Sciatic nerve (tissue), 2 donors: ENCODE results near the gene CFAP100. TPM values are rescaled to one million over a fixed set of nuclear protein-coding genes. Genes with fewer than 3 reads are reported as not detected.

Experiments
- ATAC-seq: fragments of 200-7000 bp; cut with Tn5 transposase; one replicate; pipeline ENCODE4 v1.9.1; 2020; ENCODE audit warnings: mild to moderate bottlenecking, moderate library complexity
- DNase-seq: peaks from one replicate; pipeline ENCODE4 v3.0.0-alpha.2; 2020; ENCODE audit warnings: low spot score
- intact Hi-C: fragments of 100-400 bp; cut with DNase I; formaldehyde crosslinking; loops from one replicate; pipeline ENCODE4 v1.14.2; 2022
- total RNA-seq: library from RNA; stranded (reverse); fragmentation: NEBNext Ultra II Directional; extraction: Animal tissue kit (Norgen Biotek cat#: 25700); gene quantifications from one replicate; pipeline ENCODE4 v1.2.1, GENCODE V29; 2021
- donor health status: DM: no; HTN: no; CAD: no.
- donor health status: DM: no; HTN: no; CAD: no.

Gene CFAP100
- total RNA-seq, 1 donor from 2014 or later, result 1.5 TPM

DNA sequence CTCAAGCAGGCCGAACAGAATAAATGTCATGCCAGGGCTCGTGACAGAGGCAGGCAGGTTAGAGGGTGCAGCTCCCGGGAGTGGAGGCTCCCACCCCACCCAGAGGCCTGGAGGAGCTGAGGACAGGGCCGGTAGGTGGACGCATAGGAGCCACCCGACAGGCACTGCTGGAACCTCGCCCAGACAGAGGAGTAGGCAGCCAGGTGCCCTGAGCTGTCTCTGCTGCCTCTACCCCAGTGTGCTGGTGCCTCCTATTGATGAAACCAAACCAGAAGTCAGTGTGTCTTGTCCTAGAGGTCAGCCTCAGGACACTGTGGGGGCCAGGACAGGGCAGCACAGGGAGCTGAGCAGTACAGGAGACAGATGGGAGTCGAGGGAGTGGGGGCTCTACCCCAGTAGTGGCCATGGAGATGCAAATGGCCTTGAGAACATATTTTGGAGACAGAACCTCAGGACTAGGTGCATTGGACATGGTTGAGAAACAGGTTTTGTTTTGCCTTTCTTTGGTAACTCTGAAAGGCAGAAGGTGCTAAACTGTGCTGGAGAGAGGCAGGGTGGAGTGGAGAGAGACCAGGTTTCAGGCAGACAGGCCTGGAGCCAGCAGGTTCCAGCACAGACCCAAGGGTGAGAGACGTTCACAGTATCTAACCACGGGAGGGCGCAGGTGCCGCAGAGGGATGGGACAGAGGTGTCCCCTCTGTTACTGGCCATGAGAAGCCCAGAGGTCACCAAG lies 22.1 kb upstream of the CFAP100 start:
- intact Hi-C loops, result no loop called here
- DNase-seq, result peak; percentile 56
- no peak for ATAC-seq

- intact Hi-C loops, result no loop called here
- ATAC-seq (no peak), DNase-seq (peak; percentile 23)
Observed at GRCh38 chr3:126373146-126373613, 21.5 kb upstream of the CFAP100 start.

DNA sequence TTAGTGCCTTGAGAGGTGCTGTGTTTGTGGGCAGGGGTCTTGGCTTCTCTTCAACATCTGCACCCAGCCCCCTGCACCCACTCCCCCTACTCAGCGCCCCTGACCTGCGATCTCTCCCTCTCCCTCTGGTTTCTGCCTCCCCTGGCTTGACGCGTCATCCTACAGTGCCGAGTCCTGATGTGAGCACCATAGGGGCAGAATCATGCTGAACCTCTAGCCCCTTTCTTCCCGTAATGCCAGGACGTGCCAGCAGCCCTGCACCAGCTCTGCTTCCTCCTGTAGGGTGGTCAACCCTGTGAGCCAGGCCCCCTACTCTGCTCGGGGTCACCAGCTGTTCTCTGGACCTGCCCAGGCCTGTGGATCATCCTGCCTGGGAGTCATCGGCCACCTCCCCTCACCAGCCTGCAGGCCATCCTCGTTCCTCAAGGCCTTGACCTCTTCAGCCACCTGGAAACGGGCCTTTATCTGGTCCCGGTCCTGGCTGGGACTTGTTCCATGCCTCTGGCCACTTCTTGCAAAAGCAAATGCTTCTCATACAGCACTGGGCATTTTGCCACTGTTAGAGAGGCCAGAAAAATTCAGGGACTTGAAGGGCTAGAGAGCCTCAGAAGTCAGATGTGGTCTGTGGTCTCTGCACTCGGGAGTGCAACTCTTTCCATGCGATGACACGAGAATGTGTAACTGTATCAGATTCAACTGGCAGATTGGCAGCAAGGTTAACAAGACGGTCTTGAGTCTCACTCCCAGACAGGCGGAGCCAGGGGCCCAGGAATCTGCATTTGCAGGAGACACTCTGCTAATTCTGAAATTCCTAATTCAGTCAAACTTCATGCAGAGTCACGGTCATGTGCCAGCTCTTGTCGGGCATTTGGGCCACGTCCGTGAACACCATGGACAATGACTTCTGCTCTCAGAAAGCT lies 20.8 kb upstream of the CFAP100 start:
- DNase-seq, result peak; percentile 48
- intact Hi-C loops, result no loop called here
- ATAC-seq, result peak; percentile 40

- intact Hi-C loops, result loop anchor here (5.0 kb wide), 1 partner anchor 114 kb away; no protein-coding TSS in a partner anchor
- ATAC-seq (no peak), DNase-seq (peak; percentile 46)
Observed at GRCh38 chr3:126375835-126376331, 18.8 kb upstream of the CFAP100 start.

- DNase-seq, result peak; percentile 42
- intact Hi-C loops, result loop anchor here (5.0 kb wide), 1 partner anchor 114 kb away; no protein-coding TSS in a partner anchor
Observed at GRCh38 chr3:126376444-126376843, 18.3 kb upstream of the CFAP100 start.

GRCh38 chr3:126377211-126377610 lies 17.5 kb upstream of the CFAP100 start:
- intact Hi-C loops, result loop anchor here (5.0 kb wide), 1 partner anchor 115 kb away; no protein-coding TSS in a partner anchor
- ATAC-seq, result no peak
- DNase-seq, result peak; percentile 30

More at GRCh38 chr3:126376444-126376843, 18.3 kb upstream of the CFAP100 start:
- ATAC-seq, result peak; percentile 9

DNA sequence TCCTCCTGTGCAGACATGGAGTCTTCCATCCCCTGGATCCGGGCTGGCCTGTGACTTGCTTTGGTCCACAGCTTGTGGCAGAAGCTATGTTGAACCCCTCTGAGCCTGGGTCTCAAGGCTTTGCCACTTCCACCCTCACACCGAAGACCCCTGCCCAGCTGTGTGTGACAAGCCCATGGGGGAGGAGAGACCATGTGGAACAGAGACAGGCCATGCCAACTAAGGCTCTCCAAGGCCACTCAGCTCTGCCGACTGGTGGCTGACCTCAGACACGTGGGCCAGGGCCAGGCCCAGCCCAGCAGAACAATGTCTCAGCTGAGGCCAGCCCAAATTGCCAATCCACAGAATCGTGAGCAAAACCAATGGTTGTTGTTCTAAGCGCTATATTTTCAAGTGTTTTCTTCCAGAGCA lies 16.4 kb upstream of the CFAP100 start:
- ATAC-seq (no peak), DNase-seq (peak; percentile 35)
- intact Hi-C loops, result loop anchor here (5.0 kb wide), 1 partner anchor 116 kb away; no protein-coding TSS in a partner anchor

DNA sequence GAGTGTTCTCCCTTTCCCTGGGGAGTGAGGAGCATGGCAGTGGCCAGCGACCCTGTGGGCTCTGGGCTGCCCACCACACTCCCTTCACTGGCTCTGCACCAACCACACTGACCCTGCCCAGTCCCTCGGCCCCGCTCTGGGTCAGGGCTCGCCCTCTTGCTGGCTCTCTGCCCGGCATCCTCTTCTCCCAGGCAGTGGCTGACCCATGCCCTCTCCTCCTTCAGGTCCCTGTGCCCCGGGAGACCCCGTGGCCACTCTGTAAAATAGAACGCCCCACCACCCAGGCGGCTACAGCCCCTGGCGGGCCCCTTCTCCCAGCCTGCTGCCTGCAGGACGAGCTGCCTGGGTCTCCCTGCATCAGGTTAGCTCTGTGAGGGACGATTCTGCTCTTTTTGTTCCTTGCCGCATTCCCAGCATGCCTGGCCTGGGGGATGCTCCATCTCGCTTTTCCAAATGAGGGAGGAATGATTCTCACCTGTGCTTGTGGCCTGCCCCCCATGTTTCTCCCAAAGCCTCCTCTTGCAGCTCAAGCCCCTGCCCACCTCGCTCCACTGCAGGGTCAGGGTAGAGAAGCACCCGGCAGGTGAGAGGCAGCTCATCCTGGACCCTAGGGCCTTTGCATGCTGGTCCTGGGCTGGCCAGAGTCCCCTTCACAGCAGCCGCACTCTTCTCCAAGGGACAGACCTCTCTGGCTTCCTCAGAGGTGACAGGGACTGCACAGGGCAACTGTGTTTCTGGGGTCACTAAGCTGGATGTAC lies 14.5 kb upstream of the CFAP100 start:
- DNase-seq, result peak; percentile 51
- ATAC-seq, result no peak
- intact Hi-C loops, result no loop called here

- no peak for ATAC-seq
Observed at GRCh38 chr3:126381966-126382365, 12.7 kb upstream of the CFAP100 start.

GRCh38 chr3:126389112-126389793 lies 5.5 kb upstream of the CFAP100 start:
- peak; percentile 94 for ATAC-seq
- intact Hi-C loops, result loop anchor here (2.0 kb wide), 1 partner anchor 32 kb away; the partner anchor contains the start of gene KLF15

More at GRCh38 chr3:126381966-126382365, 12.7 kb upstream of the CFAP100 start:
- intact Hi-C loops, result no loop called here
- no peak for DNase-seq

GRCh38 chr3:126389794-126390146 lies 4.9 kb upstream of the CFAP100 start:
- intact Hi-C loops, result loop anchor here (2.0 to 5.0 kb wide), 3 partner anchors 33 to 257 kb away; partner anchors contain the start of gene KLF15
- no peak for DNase-seq
- ATAC-seq, result no peak

More at GRCh38 chr3:126389112-126389793, 5.5 kb upstream of the CFAP100 start:
- DNase-seq, result peak; percentile 93

DNA sequence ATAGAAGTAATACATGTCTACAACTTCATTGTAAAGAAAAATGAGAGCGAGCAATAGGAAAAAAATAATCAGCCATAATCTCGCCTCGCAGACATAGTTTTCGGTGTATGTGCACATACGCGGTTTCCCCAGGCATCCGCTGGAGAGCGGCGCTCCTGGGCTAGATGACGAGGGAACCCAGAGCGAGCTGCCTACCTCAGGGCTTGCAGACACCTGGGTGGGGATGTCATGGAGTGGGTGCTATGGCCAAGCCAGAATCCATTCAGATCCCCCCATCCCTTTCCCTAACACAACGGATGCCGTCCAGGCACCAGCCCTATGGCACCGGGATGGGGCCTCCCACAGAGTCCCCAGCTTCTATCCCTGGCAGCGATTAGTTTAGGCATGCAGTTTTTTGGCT lies 4.5 kb upstream of the CFAP100 start:
- no peak for ATAC-seq
- DNase-seq, result peak; percentile 47
- intact Hi-C loops, result loop anchor here (5.0 kb wide), 2 partner anchors 133 to 258 kb away; no protein-coding TSS in a partner anchor

DNA sequence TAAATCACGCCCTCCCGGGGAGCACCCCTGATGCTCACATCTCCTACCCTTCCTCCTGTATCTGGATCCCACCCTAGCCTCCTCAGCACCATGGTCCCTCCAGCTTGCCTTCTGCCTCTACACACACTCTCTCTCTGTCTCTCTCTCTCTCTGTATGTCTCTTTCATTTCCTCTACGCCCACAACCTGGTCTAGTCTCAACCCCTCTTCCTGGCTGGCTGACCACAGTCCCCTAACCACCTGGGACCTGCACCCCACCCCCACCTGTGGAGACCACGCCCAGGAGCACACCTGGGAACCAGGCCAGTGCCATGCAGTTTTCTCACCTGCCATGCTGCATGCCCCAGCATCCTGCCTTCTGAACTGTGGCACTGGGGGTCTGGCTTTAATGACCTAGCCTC lies 4.0 kb upstream of the CFAP100 start:
- DNase-seq (peak; percentile 38), ATAC-seq (no peak)
- intact Hi-C loops, result loop anchor here (5.0 kb wide), 2 partner anchors 133 to 258 kb away; no protein-coding TSS in a partner anchor

- DNase-seq (no peak), ATAC-seq (no peak)
- intact Hi-C loops, result loop anchor here (5.0 kb wide), 2 partner anchors 134 to 259 kb away; no protein-coding TSS in a partner anchor
Observed at GRCh38 chr3:126391631-126392030, 3.1 kb upstream of the CFAP100 start.

GRCh38 chr3:126392246-126392645 lies 2.5 kb upstream of the CFAP100 start:
- no peak for ATAC-seq
- intact Hi-C loops, result loop anchor here (5.0 kb wide), 2 partner anchors 135 to 260 kb away; no protein-coding TSS in a partner anchor
- DNase-seq, result no peak

DNA sequence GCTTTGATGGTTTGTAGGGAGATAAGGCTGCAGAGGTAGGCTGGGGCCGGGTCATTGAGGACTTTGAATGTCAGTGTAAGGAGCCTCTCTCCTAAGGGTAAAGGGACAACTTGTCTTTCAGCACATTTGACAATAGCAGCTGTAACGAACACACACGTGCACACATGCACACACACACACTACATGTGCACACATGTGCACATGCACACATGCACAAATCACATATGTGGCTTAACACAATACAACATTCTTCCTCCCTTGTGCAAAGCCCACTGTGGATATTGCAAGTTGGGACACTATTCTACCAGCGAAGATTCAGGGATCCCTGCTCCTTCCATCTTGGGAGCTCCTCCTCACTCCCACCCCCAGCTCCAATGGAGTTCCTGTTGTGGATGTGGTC lies 1.1 kb upstream of the CFAP100 start:
- DNase-seq (no peak), ATAC-seq (no peak)
- intact Hi-C loops, result loop anchor here (5.0 kb wide), 2 partner anchors 136 to 261 kb away; no protein-coding TSS in a partner anchor

GRCh38 chr3:126394977-126395321 lies 240 bp downstream of the CFAP100 start:
- intact Hi-C loops, result loop anchor here (5.0 kb wide), 2 partner anchors 138 to 263 kb away; no protein-coding TSS in a partner anchor
- peak; percentile 8 for ATAC-seq

More at GRCh38 chr3:126394977-126395321, 240 bp downstream of the CFAP100 start:
- DNase-seq, result no peak
